GM21576 (cell line): ENCODE data around the gene MRPS35.
"Not testable (repeated sequence)": the region's sequence is repeated elsewhere in the genome, so short reads cannot be mapped to it uniquely, and the experiment has no call there.

Source experiments
- ATAC-seq: cut with Tn5 transposase; IDR thresholded peaks from one replicate; pipeline ENCODE4 v1.9.1; 2021; ENCODE audit warnings: mild to moderate bottlenecking, moderate library complexity; ENCODE audit not compliant: unreplicated experiment

MRPS35 gene

GRCh38 chr12:27707216-27707615, 3.4 kb upstream of the MRPS35 start:
- no peak for ATAC-seq

- no peak for ATAC-seq
These were observed 1.3 kb upstream of the MRPS35 start for GRCh38 chr12:27709212-27709931.

DNA sequence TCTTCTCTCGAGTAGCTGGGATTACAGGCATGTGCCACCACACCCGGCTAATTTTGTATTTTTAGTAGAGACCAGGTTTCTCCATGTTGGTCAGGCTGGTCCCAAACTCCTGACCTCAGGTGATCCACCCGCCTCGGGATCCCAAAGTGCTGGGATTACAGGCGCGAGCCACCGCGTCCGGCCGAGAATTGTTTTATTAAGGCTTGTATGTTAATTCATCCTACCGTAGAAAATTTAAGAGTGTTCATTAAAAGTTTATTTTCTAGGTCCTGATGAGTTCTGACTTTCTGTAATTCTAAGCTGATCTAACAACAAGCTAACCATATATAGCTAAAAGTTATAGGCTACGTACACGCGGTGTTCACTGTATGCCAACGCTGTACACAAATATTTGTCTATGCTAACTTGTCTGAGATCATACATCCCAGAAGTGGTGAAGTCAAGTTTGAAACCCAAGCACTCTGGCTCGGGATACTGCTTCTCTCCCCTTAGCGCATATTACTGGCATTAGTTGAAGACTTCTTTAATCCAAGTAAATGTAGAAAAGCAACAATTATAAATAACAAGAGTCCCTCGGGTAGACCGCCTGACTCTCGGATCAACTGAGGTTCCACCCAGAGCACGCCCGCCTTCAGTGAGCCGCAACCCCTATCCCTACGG, 570 bp upstream of the MRPS35 start:
- peak; percentile 36 for ATAC-seq

DNA sequence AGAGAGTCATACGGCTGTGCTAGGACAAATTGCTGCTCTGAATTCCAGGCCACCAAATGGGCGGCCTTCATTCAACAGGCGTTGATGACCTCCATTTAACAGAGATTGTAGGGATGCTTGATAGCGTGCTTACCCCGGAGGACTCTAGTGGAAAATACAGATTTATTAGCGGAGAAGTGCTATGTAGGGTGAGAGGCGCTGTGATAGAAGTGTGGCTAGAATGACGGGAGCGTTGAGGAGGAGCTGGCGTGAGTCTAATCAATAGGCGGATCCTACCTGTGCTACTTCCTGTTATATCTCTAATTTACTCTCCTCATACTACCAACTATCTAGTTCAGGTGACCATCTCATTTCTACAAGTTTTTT, 668 bp downstream of the MRPS35 start:
- peak; percentile 11 for ATAC-seq

- no peak for ATAC-seq
These were observed 1.3 kb downstream of the MRPS35 start for GRCh38 chr12:27711967-27712366.

GRCh38 chr12:27723212-27723611, 12.6 kb downstream of the MRPS35 start:
- no peak for ATAC-seq

DNA sequence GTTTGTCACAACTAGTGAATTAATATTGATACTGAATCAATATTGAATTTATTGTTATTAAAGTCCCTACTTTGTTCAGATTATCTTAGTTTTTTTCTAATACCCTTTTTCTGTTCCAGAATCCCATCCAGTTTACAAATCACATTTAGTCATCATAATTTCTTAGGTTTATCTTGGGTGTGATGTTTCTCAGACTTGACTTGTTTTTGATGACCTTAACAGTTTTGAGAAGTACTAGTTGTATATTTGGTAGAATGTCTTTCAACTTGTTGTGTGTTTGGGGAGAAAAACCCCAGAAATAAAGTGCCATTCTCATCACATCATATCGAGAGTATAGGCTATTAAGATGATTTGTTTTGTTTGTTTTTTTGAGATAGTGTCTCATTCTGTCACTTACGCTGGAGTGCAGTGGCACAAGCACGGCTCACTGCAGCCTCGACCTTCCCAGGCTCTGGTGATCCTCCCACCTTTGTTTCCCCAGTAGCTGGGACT, 19.5 kb downstream of the MRPS35 start:
- no peak for ATAC-seq

GRCh38 chr12:27732281-27732680, 21.6 kb downstream of the MRPS35 start:
- ATAC-seq = no peak

DNA sequence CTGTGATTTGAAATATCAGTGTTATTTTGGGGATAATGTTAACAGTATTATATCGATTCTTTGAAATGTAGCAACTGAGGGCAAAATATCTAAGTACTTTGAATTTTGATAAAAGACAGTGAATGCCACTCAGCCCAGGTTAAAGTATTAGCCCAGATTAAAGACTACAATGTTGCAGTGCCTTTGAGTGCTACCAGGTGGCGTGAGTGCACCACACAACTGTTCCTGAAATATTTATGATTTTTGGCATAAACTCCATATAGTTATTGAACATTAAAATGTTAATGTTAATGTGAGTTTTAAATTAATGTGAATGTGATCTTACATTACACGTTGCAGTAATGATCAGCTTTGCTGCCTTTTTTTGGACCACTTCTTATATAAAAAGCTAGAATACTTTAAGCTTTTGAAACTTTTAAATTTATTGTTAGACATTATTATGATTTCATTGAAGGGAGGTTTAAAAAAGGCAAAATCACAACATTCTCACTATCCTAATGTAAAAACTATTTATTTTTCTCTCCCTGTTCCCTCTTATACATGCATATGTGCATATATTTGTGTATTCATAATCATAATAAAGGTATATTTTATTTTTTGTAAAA, 22.5 kb downstream of the MRPS35 start:
- ATAC-seq = peak; percentile 71

DNA sequence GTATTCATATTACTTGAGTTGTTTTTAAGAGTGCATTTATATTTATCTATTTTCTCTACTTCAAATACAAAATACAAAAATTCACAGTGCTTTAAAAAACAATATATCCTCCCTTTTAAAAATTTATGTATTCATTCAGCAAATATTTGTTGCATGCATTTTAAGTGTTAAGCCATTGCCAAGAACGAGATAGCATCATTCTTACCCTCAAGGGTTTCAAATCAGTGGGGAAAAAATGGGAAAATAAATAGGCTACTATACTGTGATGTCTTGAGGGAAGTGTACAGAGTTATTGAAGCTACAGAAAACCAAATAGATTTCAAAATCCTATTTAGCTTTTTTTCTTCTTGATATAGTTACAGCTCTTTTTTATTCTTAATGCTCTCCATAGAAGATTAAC, 23.2 kb downstream of the MRPS35 start:
- no peak for ATAC-seq

DNA sequence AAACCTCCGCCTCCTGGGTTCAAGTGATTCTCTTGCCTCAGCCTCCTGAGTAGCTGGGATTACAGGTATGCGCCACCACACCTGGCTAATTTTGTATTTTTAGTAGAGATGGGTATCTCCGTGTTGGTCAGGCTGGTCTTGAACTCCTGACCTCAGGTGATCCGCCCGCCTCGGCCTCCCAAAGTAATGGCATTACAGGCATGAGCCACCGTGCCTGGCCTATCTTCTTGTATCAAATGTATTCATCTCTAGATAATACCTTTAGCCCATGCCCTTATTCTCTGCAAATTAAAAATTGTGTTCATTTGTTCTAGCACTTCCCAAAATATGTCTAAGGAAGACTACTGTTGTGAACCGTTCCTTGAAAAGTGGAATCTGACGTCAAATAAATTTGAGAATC, 23.7 kb downstream of the MRPS35 start:
- ATAC-seq = not testable (repeated sequence)

DNA sequence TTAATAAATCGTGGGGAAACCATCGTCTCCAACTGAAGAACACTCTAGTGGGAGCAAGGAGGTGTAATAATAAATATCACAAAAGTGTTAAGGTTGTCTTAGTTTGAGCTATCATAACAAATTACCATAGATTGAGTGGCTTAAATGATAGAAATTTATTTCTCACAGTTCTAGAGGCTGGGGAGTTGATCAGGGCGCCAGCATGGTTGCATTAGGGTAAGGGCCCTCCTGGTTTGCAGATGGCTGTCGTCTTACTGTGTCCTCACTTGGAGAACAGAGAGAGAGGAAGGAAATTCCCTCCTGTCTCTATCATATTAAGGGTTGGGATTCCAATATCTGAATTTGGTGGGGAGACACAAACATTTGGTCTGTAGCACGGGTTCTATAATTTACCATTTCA, 33.0 kb downstream of the MRPS35 start:
- ATAC-seq = no peak

GRCh38 chr12:27745734-27746133, 35.1 kb downstream of the MRPS35 start:
- ATAC-seq = not testable (repeated sequence)

- no peak for ATAC-seq
These were observed 36.6 kb downstream of the MRPS35 start for GRCh38 chr12:27747111-27747820.

DNA sequence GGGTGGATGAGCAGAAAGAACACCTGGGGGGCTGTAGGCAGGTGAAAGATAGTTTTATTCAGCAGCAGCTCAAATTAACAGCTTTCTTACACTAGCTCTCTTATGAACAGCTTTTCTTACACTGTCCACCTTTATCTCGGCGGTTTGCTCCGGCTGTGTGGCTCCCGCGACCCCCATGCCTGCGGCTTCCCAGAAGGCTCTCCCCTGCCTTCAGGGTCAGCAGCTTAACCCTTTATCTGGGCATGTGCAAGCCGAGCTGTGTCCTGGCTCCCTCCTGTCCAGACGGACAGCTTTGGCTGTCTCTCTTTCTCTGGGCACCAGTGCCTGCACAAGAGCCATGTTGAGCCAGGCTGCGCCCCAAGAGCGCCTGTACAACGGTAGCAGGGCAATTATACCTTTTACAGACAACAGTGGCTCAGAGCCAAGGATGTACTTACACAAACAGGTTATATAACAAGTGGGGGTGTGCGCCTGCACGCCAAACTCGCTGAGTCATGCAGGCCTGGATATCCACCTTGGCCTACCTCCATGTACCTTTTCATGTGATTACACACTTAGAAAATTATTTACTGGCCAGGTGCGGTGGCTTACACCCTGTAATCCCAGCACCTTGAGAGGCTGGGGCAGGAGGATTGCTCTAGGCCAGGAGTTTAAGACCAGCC, 40.9 kb downstream of the MRPS35 start:
- no peak for ATAC-seq

DNA sequence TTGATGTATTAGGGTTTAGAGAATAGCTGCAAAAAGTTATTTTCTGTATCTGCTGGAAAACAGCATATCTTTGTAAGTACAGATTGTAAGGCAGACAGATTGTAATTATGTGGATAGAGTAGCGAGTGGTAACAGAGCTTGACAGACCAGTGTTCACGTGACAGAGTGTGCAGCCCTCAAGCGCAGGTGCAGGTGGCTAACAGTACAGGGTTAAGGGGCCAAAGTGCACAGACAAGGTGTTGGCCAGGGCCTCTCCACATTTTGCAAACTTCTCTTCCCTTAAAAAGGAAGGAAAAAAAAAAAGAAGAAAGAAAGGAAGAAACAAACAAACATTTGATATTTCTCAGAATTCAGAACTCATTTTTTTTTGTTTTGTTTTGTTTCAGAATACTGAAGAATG, 44.2 kb downstream of the MRPS35 start:
- no peak for ATAC-seq

DNA sequence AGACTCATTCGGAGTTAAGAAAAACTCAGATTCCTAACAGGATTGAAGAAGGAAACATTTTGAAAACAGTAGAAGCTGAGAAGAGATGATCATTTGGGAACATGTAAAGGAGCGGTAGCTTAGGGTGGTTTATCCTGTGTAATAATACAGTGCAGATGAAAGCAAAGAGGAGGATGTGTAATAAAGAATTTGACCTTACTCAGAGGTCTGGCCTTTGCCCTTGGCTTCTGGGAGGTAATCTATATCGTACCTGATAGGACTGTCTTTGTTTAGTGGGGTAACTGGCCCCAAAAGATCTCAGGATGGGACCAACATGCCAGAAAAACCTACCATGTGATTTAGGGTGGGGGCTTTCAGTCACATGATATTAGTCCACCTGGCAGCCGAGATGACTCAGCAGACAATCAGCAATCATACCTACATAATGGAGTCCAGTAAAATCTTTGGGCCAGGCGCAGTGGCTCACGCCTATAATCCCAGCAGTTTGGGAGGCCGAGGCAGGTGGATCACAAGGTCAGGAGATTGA, 46.1 kb downstream of the MRPS35 start:
- ATAC-seq = no peak

DNA sequence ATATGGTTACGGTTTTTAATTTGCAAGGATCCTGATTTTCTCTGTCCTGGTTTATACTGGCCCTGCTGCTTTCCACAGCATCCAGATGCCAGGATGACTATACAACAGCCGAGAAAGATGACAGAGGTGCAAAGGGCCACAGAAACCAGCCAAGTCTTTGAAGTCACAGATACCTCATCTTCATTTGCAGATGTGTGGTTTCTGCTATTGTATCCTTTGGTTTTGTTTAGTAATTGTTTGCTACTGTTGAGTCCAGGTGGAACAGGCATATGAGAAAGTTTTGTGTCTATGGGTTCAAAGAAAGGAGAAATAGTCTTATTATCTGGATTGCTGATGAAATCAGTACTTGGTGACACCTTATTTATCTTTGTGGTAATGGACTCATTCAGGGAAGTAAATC, 52.1 kb downstream of the MRPS35 start:
- ATAC-seq = no peak

DNA sequence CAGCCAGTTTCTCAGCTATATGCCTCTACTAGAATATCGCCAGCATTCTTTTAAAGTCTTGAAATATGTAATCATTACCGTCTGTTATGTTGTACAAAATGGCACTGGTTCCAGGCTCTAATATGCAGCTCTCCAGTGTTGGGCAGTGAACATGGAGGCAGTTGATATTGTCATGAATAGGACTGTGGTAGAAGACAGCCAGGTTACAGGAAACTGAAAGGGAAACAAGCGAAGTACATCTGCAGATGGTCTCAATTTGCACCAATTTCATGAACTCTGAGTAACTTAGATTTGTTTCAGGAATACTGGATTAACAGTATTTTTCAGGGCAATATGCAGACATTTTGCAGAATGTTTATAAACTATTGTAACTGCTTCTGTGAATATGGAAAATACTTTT, 56.0 kb downstream of the MRPS35 start:
- ATAC-seq = peak; percentile 60

GRCh38 chr12:27769142-27769673, 58.6 kb downstream of the MRPS35 start:
- ATAC-seq = no peak
